Activated T-helper 17 cell treated with anti-CD3 and anti-CD28 coated beads, Interleukin-2, amount 50 U/mL, for 72 hours (primary cell): Measurements from ENCODE around the gene ALG1L2. TPM values are rescaled to one million over a fixed set of nuclear protein-coding genes. Genes with fewer than 3 reads are reported as not detected.
"Not testable (repeated sequence)": the region's sequence is repeated elsewhere in the genome, so short reads cannot be mapped to it uniquely, and the experiment has no call there.

ENCODE experiments used
- ATAC-seq: fragments of 150-1000 bp; cut with Tn5 transposase; replicated peaks from 2 replicates; pipeline ENCODE4 v1.10.0; 2021; ENCODE audit warnings: mild to moderate bottlenecking, moderate library complexity
- H3K27ac Mint-ChIP-seq: one replicate; pipeline ENCODE4 v1.8.0; 2022; ENCODE audit warnings: mixed read lengths
- H3K27me3 Mint-ChIP-seq: one replicate; pipeline ENCODE4 v1.8.0; 2022; ENCODE audit warnings: mixed read lengths
- H3K36me3 Mint-ChIP-seq: one replicate; pipeline ENCODE4 v1.8.0; 2022; ENCODE audit warnings: low read depth, mild to moderate bottlenecking, mixed read lengths
- H3K4me1 Mint-ChIP-seq: one replicate; pipeline ENCODE4 v1.8.0; 2022; ENCODE audit warnings: mixed read lengths
- H3K4me3 Mint-ChIP-seq: one replicate; pipeline ENCODE4 v1.8.0; 2022; ENCODE audit warnings: mild to moderate bottlenecking, mixed read lengths
- H3K9me3 Mint-ChIP-seq: one replicate; pipeline ENCODE4 v1.8.0; 2022; ENCODE audit warnings: mixed read lengths
- total RNA-seq, 2 donors: library from RNA; stranded (reverse); gene quantifications; one replicate each; pipeline ENCODE4 v1.2.3, GENCODE V29; 2022

ALG1L2 gene
- total RNA-seq, 2 donors from 2014 or later: 1.1 to 1.7 TPM

GRCh38 chr3:130104191-130104590 is 22.6 kb downstream of the ALG1L2 start:
- H3K4me1 Mint-ChIP-seq, H3K27me3 Mint-ChIP-seq, H3K27ac Mint-ChIP-seq, H3K4me3 Mint-ChIP-seq, H3K36me3 Mint-ChIP-seq, H3K9me3 Mint-ChIP-seq, ATAC-seq: not testable (repeated sequence)

- not testable (repeated sequence) for H3K36me3 Mint-ChIP-seq, ATAC-seq, H3K27me3 Mint-ChIP-seq, H3K9me3 Mint-ChIP-seq, H3K27ac Mint-ChIP-seq, H3K4me3 Mint-ChIP-seq, H3K4me1 Mint-ChIP-seq
Observed at GRCh38 chr3:130107333-130107995, 25.8 kb downstream of the ALG1L2 start.

- H3K9me3 Mint-ChIP-seq, H3K27me3 Mint-ChIP-seq, H3K27ac Mint-ChIP-seq, ATAC-seq, H3K4me1 Mint-ChIP-seq, H3K36me3 Mint-ChIP-seq, H3K4me3 Mint-ChIP-seq: not testable (repeated sequence)
Observed at GRCh38 chr3:130108836-130109585, 27.4 kb downstream of the ALG1L2 start.

DNA sequence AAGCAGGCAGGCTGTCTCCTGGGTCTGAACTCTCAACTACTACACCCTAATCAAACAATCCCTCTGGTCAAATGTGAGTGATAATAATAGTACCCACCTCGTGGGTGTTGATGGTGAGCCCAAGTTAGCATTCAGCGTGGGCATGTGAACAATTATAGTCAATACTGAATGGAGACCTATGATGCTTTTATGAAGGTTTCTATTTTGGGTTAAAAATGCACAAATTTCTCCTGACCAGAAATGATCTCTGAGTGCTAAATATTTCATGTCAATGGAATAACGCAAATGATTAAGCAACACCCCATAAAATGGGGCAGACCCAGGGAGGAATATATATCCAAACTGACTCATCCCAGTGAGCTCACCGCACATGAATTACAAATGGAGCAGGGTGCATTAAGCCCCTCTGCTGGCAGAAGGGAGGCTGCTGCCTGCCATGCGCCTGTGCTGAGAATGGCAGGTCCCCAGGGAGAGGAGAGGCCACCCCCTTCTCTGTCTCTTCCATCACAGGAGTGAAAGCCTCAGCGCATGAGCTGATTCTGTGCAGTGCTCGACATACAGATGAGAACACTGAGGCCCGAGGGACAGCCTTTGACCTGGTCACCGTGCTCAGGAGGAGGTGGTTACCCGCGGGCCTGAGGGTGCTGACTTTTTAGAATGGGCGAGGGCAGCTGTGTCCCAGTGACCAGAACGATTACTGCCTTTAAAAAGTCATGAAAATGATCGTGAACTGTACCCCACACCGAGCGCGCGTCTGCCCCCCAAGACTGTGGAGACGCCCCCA is 28.9 kb downstream of the ALG1L2 start:
- H3K27me3 Mint-ChIP-seq, H3K36me3 Mint-ChIP-seq, H3K9me3 Mint-ChIP-seq, H3K4me1 Mint-ChIP-seq, ATAC-seq: not testable (repeated sequence)
- peak overlapping the region; percentile 90 for H3K4me3 Mint-ChIP-seq
- peak overlapping the region; percentile 92 for H3K27ac Mint-ChIP-seq

- H3K4me1 Mint-ChIP-seq: peaks cover 6% of the 10 kb centered on the region
- H3K4me3 Mint-ChIP-seq: peak overlapping the region; percentile 90
- H3K9me3 Mint-ChIP-seq: no peaks in the 10 kb centered on the region
- no peaks in the 10 kb centered on the region for H3K27me3 Mint-ChIP-seq
- H3K36me3 Mint-ChIP-seq: peaks cover 7% of the 10 kb centered on the region
- peak; percentile 100 for ATAC-seq
- peak overlapping the region; percentile 92 for H3K27ac Mint-ChIP-seq
Observed at GRCh38 chr3:130111185-130111864, 29.7 kb downstream of the ALG1L2 start.

GRCh38 chr3:130111865-130112747 is 30.5 kb downstream of the ALG1L2 start:
- H3K36me3 Mint-ChIP-seq, H3K4me1 Mint-ChIP-seq, H3K27me3 Mint-ChIP-seq, H3K9me3 Mint-ChIP-seq: not testable (repeated sequence)
- ATAC-seq: peak; percentile 65
- peak overlapping the region; percentile 90 for H3K4me3 Mint-ChIP-seq
- peak overlapping the region; percentile 92 for H3K27ac Mint-ChIP-seq

DNA sequence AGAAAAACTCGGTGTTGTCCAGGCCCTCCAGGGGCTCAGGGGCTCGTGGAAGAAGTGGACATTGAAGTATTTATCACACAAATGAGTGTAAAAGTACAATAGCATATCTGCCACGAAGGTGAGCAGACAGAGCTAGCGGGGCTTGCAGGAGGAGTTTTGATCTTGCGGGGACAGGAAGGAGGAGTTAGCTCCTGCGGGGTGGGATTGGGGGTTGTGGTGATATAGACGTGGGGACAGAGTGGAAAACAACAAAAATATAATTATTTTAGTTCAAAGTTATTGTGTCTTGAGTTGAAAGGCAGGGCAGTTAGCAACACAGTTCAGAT is 31.1 kb downstream of the ALG1L2 start:
- Mint-ChIP-seq H3K27ac (peak overlapping the region; percentile 81), H3K4me3 (peak overlapping the region; percentile 90)
- H3K9me3 Mint-ChIP-seq, H3K27me3 Mint-ChIP-seq, H3K36me3 Mint-ChIP-seq, H3K4me1 Mint-ChIP-seq, ATAC-seq: not testable (repeated sequence)

GRCh38 chr3:130115400-130115799 is 33.8 kb downstream of the ALG1L2 start:
- H3K27me3 Mint-ChIP-seq, H3K36me3 Mint-ChIP-seq, H3K4me3 Mint-ChIP-seq, H3K9me3 Mint-ChIP-seq, ATAC-seq, H3K4me1 Mint-ChIP-seq, H3K27ac Mint-ChIP-seq: not testable (repeated sequence)

GRCh38 chr3:130117933-130118332 is 36.3 kb downstream of the ALG1L2 start:
- Mint-ChIP-seq H3K4me1 (no peaks in the 10 kb centered on the region), H3K27me3 (no peaks in the 10 kb centered on the region), H3K36me3 (no peaks in the 10 kb centered on the region), H3K9me3 (no peaks in the 10 kb centered on the region), H3K4me3 (no peak overlapping the region), H3K27ac (no peak overlapping the region)
- no peak for ATAC-seq

DNA sequence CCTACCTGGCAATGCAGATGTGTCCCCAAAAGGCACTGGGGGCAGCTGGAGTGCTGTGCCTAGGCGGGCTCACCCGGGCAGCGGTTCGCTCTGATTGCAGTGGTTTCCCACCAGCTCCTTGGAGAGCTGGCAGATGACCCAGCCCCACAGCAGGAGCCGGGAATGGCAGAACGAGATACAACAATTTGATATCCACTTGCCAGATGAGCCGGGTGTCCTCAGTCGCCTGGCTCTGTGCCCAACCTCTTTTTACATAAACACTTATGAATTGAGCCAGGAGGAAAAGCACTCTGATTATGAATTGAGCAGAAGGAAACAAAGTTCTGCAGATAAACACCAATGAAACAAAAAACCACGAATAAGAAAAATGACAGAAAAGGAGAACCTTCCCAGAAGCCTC is 38.2 kb downstream of the ALG1L2 start:
- H3K4me1 Mint-ChIP-seq, H3K36me3 Mint-ChIP-seq, H3K27ac Mint-ChIP-seq, ATAC-seq, H3K9me3 Mint-ChIP-seq, H3K27me3 Mint-ChIP-seq, H3K4me3 Mint-ChIP-seq: not testable (repeated sequence)

GRCh38 chr3:130120291-130120690 is 38.7 kb downstream of the ALG1L2 start:
- not testable (repeated sequence) for H3K4me3 Mint-ChIP-seq, H3K27me3 Mint-ChIP-seq, H3K9me3 Mint-ChIP-seq, H3K27ac Mint-ChIP-seq, H3K4me1 Mint-ChIP-seq, H3K36me3 Mint-ChIP-seq, ATAC-seq

DNA sequence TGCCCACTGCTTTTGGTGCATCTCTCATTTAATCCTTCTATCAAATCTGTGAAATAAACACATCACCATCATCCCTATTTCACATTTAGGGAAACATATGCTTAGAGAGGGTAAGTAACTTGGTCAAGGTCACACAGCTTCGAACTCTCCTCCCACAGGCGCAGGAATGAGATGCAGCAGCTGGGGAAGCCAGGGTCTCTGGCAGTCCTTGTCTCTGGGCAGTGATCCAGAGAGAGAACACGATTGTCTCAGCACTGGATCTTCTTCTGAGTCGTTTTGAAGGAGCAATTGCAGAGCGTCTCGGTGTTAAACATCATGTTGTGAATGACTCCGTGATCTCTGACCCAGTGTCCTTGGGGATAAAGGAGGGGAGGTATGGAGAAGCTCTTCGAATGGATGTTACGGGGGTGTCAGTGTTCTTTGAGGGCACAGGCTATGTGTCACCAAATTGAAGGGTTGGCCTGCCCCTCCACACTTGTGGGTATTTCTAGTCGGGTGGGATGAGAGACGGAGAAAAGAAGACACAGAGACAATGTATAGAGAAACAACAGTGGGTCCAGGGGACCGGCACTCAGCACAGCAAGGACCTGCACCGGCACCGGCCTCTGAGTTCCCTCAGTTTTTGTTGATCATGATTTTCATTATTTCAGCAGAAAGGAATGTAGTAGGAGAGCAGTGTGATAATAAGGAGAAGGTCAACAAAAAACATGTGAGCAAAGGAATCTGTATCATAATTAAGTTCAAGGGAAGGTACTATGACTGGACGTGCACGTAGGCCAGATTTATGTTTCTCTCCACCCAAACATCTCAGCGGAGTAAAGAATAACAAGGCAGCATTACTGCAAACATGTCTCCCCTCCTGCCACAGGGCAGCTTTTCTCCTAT is 41.5 kb downstream of the ALG1L2 start:
- H3K27ac Mint-ChIP-seq, ATAC-seq, H3K36me3 Mint-ChIP-seq, H3K4me1 Mint-ChIP-seq, H3K4me3 Mint-ChIP-seq, H3K27me3 Mint-ChIP-seq, H3K9me3 Mint-ChIP-seq: not testable (repeated sequence)

DNA sequence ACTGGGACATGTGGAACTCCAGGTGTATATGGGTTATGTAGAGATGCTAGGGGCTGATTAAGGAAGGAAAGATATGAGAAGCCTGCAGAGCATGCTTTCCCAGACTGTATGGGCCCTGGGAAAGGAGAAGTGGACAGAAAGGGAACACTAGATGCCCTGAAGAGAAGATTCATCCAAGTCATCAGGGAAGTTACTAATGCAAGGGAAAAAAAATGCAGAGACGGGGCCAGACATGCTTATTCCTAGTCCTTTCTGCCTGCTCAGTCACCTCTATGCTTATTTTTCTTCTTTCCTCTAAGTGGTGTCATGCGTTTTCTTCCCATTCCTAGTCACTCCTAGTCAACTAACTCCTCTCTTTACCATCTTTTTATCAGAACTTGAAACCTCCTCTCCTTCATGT is 43.8 kb downstream of the ALG1L2 start:
- H3K9me3 Mint-ChIP-seq, H3K4me1 Mint-ChIP-seq, H3K27me3 Mint-ChIP-seq, H3K4me3 Mint-ChIP-seq, H3K36me3 Mint-ChIP-seq, ATAC-seq, H3K27ac Mint-ChIP-seq: not testable (repeated sequence)
